ENCODE results near the gene IL1RAPL2.
"Not testable (repeated sequence)": the region's sequence is repeated elsewhere in the genome, so short reads cannot be mapped to it uniquely, and the experiment has no call there.

Gene IL1RAPL2

DNA sequence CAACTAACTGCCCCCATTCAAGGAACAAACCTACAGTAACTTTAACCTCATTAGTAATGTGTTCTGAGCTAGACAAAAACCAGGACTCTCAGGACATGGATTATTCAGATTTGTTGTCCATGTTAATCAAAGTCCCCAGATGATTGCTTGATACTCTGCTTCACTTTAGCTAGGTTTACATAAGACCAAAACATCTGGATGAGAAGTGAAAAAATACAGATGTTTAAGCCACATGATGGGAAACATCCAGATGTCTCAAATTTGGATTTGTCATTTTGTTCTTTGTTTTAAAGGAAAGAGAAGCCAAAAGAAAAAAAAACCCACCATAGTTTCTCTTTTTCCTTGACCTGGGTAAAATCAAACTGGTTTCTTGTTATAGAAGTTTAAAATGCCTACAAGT, 1207.8 kb downstream of the IL1RAPL2 start:
- no peaks in the 10 kb centered on the region for H3K9me2 ChIP-seq (replicated peaks; ENCODE audit: control insufficient read depth, low read length)
- no peak for TF ChIP-seq EZH2phosphoT487 (IDR thresholded peaks at IDR 0.05; ENCODE audit: borderline replicate concordance, low read length)
- TF ChIP-seq, protein P1, sequence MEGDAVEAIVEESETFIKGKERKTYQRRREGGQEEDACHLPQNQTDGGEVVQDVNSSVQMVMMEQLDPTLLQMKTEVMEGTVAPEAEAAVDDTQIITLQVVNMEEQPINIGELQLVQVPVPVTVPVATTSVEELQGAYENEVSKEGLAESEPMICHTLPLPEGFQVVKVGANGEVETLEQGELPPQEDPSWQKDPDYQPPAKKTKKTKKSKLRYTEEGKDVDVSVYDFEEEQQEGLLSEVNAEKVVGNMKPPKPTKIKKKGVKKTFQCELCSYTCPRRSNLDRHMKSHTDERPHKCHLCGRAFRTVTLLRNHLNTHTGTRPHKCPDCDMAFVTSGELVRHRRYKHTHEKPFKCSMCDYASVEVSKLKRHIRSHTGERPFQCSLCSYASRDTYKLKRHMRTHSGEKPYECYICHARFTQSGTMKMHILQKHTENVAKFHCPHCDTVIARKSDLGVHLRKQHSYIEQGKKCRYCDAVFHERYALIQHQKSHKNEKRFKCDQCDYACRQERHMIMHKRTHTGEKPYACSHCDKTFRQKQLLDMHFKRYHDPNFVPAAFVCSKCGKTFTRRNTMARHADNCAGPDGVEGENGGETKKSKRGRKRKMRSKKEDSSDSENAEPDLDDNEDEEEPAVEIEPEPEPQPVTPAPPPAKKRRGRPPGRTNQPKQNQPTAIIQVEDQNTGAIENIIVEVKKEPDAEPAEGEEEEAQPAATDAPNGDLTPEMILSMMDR (IDR thresholded peaks at IDR 0.05; ENCODE audit: low read depth, low read length, poor library complexity, severe bottlenecking): no peak
- no peaks in the 10 kb centered on the region for H3K79me2 ChIP-seq (ENCODE audit: control insufficient read depth, low read length)
- no peaks in the 10 kb centered on the region for H3F3A ChIP-seq (ENCODE audit: control insufficient read depth, insufficient read depth)
- H3K27ac ChIP-seq (ENCODE audit: low read depth, low read length): no peak overlapping the region
- H3K36me3 ChIP-seq (ENCODE audit: control insufficient read depth, low read length): no peaks in the 10 kb centered on the region
- no peaks in the 10 kb centered on the region for H3K9me3 ChIP-seq (ENCODE audit: control insufficient read depth, insufficient read depth, low read length)
- no peaks in the 10 kb centered on the region for H4K20me1 ChIP-seq (ENCODE audit: control insufficient read depth, insufficient read depth, low read depth, low read length)
- H3K4me1 ChIP-seq (ENCODE audit: control insufficient read depth, low read length): no peaks in the 10 kb centered on the region
- no peaks in the 10 kb centered on the region for H3K27me3 ChIP-seq (ENCODE audit: control insufficient read depth, low read length)
- H3K4me2 ChIP-seq (ENCODE audit: low read length): no peak overlapping the region
- H3K4me3 ChIP-seq (ENCODE audit: low read length): no peak overlapping the region

DNA sequence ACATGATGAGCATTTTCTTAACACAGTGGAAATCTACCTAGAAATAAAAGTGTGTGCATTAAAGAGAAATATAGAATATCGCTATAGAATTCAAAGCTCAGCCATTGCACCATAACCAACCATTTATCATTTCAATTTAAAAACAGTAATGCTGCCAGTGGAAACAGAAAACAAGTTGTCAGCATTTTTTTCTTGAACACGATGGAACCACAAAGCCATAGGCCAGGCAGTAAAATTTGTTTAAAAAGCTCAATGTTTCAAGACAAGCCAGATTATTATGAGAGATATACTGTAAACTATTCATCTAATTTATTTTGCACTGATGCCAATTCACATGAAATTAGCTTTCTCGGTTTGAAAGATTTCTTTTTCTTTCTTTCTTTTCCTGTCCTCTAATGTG, 1209.7 kb downstream of the IL1RAPL2 start:
- Histone ChIP-seq H3K27me3 (ENCODE audit: control insufficient read depth, low read length) (no peaks in the 10 kb centered on the region), H3K9me2 (replicated peaks; ENCODE audit: control insufficient read depth, low read length) (no peaks in the 10 kb centered on the region), H3K79me2 (ENCODE audit: control insufficient read depth, low read length) (no peaks in the 10 kb centered on the region), H3K4me1 (ENCODE audit: control insufficient read depth, low read length) (no peaks in the 10 kb centered on the region), H3K4me2 (ENCODE audit: low read length) (no peak overlapping the region), H4K20me1 (ENCODE audit: control insufficient read depth, insufficient read depth, low read depth, low read length) (no peaks in the 10 kb centered on the region), H3K9me3 (ENCODE audit: control insufficient read depth, insufficient read depth, low read length) (no peaks in the 10 kb centered on the region), H3K36me3 (ENCODE audit: control insufficient read depth, low read length) (no peaks in the 10 kb centered on the region), H3K4me3 (ENCODE audit: low read length) (no peak overlapping the region), H3K27ac (ENCODE audit: low read depth, low read length) (no peak overlapping the region), H3F3A (ENCODE audit: control insufficient read depth, insufficient read depth) (no peaks in the 10 kb centered on the region)
- TF ChIP-seq, protein P1 (IDR thresholded peaks at IDR 0.05; ENCODE audit: low read depth, low read length, poor library complexity, severe bottlenecking): no peak
- TF ChIP-seq EZH2phosphoT487 (IDR thresholded peaks at IDR 0.05; ENCODE audit: borderline replicate concordance, low read length): no peak

DNA sequence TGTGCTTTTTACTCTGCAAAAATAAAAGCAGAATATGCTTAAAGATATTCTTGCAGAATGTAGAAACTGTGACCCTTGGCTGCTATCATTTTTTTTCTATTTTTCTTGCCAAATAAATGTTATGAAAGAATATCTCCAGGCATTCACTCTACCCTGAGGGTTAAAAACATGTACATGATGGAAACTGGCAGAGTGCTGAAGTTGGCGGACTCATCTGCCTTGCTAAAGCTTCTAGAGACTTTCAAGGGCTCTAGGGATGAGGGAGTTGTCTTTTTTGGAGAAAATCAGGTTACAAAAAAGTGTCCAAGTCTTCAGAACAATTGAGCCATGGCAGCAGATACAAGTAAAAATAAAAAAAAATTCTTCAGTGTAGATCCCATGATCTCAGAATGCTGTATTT, 1215.8 kb downstream of the IL1RAPL2 start:
- Histone ChIP-seq H3K9me2 (replicated peaks; ENCODE audit: control insufficient read depth, low read length) (no peaks in the 10 kb centered on the region), H3K4me2 (ENCODE audit: low read length) (no peak overlapping the region), H3F3A (ENCODE audit: control insufficient read depth, insufficient read depth) (no peaks in the 10 kb centered on the region), H3K9me3 (ENCODE audit: control insufficient read depth, insufficient read depth, low read length) (no peaks in the 10 kb centered on the region), H4K20me1 (ENCODE audit: control insufficient read depth, insufficient read depth, low read depth, low read length) (no peaks in the 10 kb centered on the region), H3K27ac (ENCODE audit: low read depth, low read length) (no peak overlapping the region), H3K4me1 (ENCODE audit: control insufficient read depth, low read length) (no peaks in the 10 kb centered on the region), H3K36me3 (ENCODE audit: control insufficient read depth, low read length) (no peaks in the 10 kb centered on the region), H3K27me3 (ENCODE audit: control insufficient read depth, low read length) (no peaks in the 10 kb centered on the region), H3K79me2 (ENCODE audit: control insufficient read depth, low read length) (no peaks in the 10 kb centered on the region), H3K4me3 (ENCODE audit: low read length) (no peak overlapping the region)
- TF ChIP-seq, protein P1 (IDR thresholded peaks at IDR 0.05; ENCODE audit: low read depth, low read length, poor library complexity, severe bottlenecking): no peak
- no peak for TF ChIP-seq EZH2phosphoT487 (IDR thresholded peaks at IDR 0.05; ENCODE audit: borderline replicate concordance, low read length)

DNA sequence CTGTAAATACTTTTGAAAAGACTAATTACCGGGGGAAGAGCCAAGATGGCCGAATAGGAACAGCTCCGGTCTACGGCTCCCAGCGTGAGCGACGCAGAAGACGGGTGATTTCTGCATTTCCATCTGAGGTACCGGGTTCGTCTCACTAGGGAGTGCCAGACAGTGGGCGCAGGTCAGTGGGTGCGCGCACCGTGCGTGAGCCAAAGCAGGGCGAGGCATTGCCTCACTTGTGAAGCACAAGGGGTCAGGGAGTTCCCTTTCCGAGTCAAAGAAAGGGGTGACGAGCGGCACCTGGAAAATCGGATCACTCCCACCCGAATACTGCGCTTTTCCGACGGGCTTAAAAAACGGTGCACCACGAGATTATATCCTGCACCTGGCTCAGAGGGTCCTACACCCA, 1230.9 kb downstream of the IL1RAPL2 start:
- H3K9me2 ChIP-seq (replicated peaks; ENCODE audit: control insufficient read depth, low read length); H3K36me3 ChIP-seq (ENCODE audit: control insufficient read depth, low read length); H3K79me2 ChIP-seq (ENCODE audit: control insufficient read depth, low read length); H4K20me1 ChIP-seq (ENCODE audit: control insufficient read depth, insufficient read depth, low read depth, low read length); H3K27me3 ChIP-seq (ENCODE audit: control insufficient read depth, low read length); H3K4me2 ChIP-seq (ENCODE audit: low read length); H3F3A ChIP-seq (ENCODE audit: control insufficient read depth, insufficient read depth); H3K4me1 ChIP-seq (ENCODE audit: control insufficient read depth, low read length); H3K4me3 ChIP-seq (ENCODE audit: low read length); H3K27ac ChIP-seq (ENCODE audit: low read depth, low read length); H3K9me3 ChIP-seq (ENCODE audit: control insufficient read depth, insufficient read depth, low read length): not testable (repeated sequence)

Data from DOHH2 (cell line).